Panc1 (cell line): ENCODE data around the gene VSX1.

ENCODE experiments used
- POLR2AphosphoS5 ChIP-seq: IDR thresholded peaks from 2 replicates; pipeline ENCODE4 v1.6.1; 2012; ENCODE audit warnings: mild to moderate bottlenecking, low read depth, low read length, moderate library complexity
- TF ChIP-seq, protein P1 (sequence below): fragments of 450-650 bp; IDR thresholded peaks from 2 replicates; pipeline ENCODE4 v1.5.1; 2017; ENCODE audit warnings: mild to moderate bottlenecking

DNA sequence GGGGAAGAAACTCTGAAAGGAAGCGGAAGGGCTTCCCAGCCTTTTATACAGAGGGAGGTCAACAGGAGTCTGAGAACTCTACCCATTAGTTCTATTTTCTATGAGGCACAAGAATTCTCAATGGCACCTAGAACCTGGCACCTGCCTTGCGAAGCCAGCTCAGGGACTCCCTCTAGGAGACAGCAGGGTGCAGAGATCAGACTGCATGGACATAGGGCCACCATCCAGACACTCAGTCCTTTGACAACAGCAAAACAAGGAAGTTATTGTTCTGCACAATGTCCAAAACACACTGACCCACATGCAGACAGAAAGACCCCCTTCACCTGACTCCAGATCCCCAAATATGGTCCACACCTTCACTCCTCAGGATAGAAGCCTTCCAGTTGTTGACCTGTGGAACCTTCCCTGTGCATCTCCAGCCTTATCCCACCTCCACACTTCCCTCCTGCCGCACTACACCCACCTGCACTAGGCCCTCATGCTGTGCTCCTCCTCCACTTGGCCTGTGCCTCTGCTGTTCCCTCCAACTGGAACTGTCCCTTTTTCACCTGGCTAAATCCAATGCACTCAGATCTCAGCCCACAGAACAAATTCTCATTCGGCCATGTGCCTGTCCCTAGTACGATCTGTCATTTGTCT, 51.8 kb downstream of the VSX1 start:
- TF ChIP-seq, protein P1, sequence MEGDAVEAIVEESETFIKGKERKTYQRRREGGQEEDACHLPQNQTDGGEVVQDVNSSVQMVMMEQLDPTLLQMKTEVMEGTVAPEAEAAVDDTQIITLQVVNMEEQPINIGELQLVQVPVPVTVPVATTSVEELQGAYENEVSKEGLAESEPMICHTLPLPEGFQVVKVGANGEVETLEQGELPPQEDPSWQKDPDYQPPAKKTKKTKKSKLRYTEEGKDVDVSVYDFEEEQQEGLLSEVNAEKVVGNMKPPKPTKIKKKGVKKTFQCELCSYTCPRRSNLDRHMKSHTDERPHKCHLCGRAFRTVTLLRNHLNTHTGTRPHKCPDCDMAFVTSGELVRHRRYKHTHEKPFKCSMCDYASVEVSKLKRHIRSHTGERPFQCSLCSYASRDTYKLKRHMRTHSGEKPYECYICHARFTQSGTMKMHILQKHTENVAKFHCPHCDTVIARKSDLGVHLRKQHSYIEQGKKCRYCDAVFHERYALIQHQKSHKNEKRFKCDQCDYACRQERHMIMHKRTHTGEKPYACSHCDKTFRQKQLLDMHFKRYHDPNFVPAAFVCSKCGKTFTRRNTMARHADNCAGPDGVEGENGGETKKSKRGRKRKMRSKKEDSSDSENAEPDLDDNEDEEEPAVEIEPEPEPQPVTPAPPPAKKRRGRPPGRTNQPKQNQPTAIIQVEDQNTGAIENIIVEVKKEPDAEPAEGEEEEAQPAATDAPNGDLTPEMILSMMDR, result no peak
- no peak for TF ChIP-seq POLR2AphosphoS5
